Spleen (tissue), 11 donors: ENCODE data around the gene RAB3IL1. TPM values are rescaled to one million over a fixed set of nuclear protein-coding genes. Genes with fewer than 3 reads are reported as not detected.

Experiments used
- DNase-seq: peaks from one replicate; pipeline ENCODE4 v3.0.0-alpha.2; 2020
- H3K27ac ChIP-seq, 8 donors: fragments of 200-600 bp; sonication (generic) in 7 of 8; 1 replicate in 4 of 8; 2 replicates in 4 of 8; pipeline versions ENCODE4 v1.5.0 to v1.8.0; 2016 to 2021; ENCODE audit warnings: inconsistent platforms in 4 of 8, mild to moderate bottlenecking in 4 of 8, moderate library complexity in 1 of 8
- H3K27me3 ChIP-seq, 7 donors: fragments of 200-600 bp; sonication (generic) in 6 of 7; replicated peaks in 1 of 7; 1 replicate in 4 of 7; 2 replicates in 3 of 7; pipeline versions ENCODE4 v1.5.0 to v1.8.0; 2016 to 2021; ENCODE audit warnings: inconsistent platforms in 3 of 7, mild to moderate bottlenecking in 1 of 7
- H3K36me3 ChIP-seq, 6 donors: fragments of 200-600 bp; sonication (generic) in 5 of 6; 1 replicate in 4 of 6; 2 replicates in 2 of 6; pipeline versions ENCODE4 v1.5.0 to v1.8.0; 2016 to 2021; ENCODE audit warnings: inconsistent platforms in 2 of 6
- H3K4me1 ChIP-seq, 6 donors: fragments of 200-600 bp; sonication (generic) in 5 of 6; 1 replicate in 3 of 6; 2 replicates in 3 of 6; pipeline versions ENCODE4 v1.5.0 to v1.8.0; 2016 to 2021; ENCODE audit warnings: inconsistent platforms in 3 of 6
- H3K4me3 ChIP-seq, 8 donors: fragments of 200-600 bp; sonication (generic) in 7 of 8; 1 replicate in 4 of 8; 2 replicates in 4 of 8; pipeline versions ENCODE4 v1.5.0 to v1.8.0; 2016 to 2021; ENCODE audit warnings: inconsistent platforms in 4 of 8, mild to moderate bottlenecking in 4 of 8, moderate library complexity in 2 of 8
- H3K9me3 ChIP-seq, 8 donors: fragments of 200-600 bp; sonication (generic) in 7 of 8; 1 replicate in 4 of 8; 2 replicates in 4 of 8; pipeline versions ENCODE4 v1.5.0 to v1.8.0; 2016 to 2021; ENCODE audit warnings: inconsistent platforms in 4 of 8
- CTCF ChIP-seq, 11 experiments: fragments of 200-600 bp in 7 of 11; fragments of 450-650 bp in 4 of 11; sonication (generic) in 4 of 11; IDR thresholded peaks in 8 of 11; conservative IDR thresholded peaks in 3 of 11; 1 replicate in 7 of 11; 2 replicates in 4 of 11; pipeline versions ENCODE4 v1.4.0 to v1.8.0; 2016 to 2021; ENCODE audit warnings: antibody characterized with exemption in 11 of 11, inconsistent platforms in 4 of 11, mild to moderate bottlenecking in 1 of 11
- POLR2A ChIP-seq, 3 donors: fragments of 450-650 bp; IDR thresholded peaks; one replicate each; pipeline ENCODE4 v1.5.1; 2017; ENCODE audit warnings: antibody characterized with exemption in 3 of 3, mild to moderate bottlenecking in 1 of 3
- POLR2AphosphoS5 ChIP-seq, 3 donors: sonication (generic); formaldehyde crosslinking; IDR thresholded peaks; one replicate each; pipeline ENCODE4 v1.5.1; 2017; ENCODE audit warnings: antibody characterized with exemption in 3 of 3
- WGBS, 5 donors: extraction: QIAGEN DNeasy Blood & Tissue Kit in 3 of 5; methylation state at CpG; one replicate each; pipeline versions ENCODE4 v1.1.5 to v1.1.7; 2013 to 2018; 5-methylcytosine and 5-hydroxymethylcytosine counted together
- intact Hi-C: fragments of 100-400 bp; cut with DNase I; formaldehyde crosslinking; loops from one replicate; pipeline ENCODE4 v1.15.0; 2023; ENCODE audit warnings: low total_unique reads
- polyA plus RNA-seq, 3 donors: library from polyadenylated mRNA; stranded (reverse); fragments of 200-250 nt; gene quantifications; one replicate each; pipeline ENCODE4 v1.2.1, GENCODE V29; 2013
- total RNA-seq, 7 donors: library from RNA; depleted of rRNA in 3 of 7; stranded (reverse); fragments of >200 nt in 3 of 7; fragmentation: NEBNext Ultra II Directional in 4 of 7; extraction: Animal tissue kit (Norgen Biotek cat#: 25700) in 4 of 7; gene quantifications; one replicate each; pipeline versions ENCODE4 v1.1.0 to v1.2.1, GENCODE V29; 2016 to 2021
- donor health status: healthy with polysubstance abuse.
- donor health status: DM: no; HTN: no; CAD: no; lungs with moderate emphysema.
- donor health status: DM: no; HTN: no; CAD: no.
- donor health status: Bipolar disorder and iron deficiency.
- donor health status: healthy.
- donor health status: DM: no; HTN: no; CAD: no.
- donor health status: DM: yes; HTN: yes; CAD: no.

Gene RAB3IL1
- total and polyA plus RNA-seq, 10 donors, result 6.5 to 57.1 (median 34.6) TPM

- H3K36me3 ChIP-seq, result peaks cover 0 to 64% (median 0%) of the 10 kb centered on the region in 6 donors
Observed at GRCh38 chr11:61855939-61856680, 61.3 kb downstream of the RAB3IL1 start.

GRCh38 chr11:61854966-61855714, 62.2 kb downstream of the RAB3IL1 start:
- TF ChIP-seq POLR2A (IDR thresholded peaks at IDR 0.05) (no peak), POLR2AphosphoS5 (IDR thresholded peaks at IDR 0.05) (peak in 1 of 3 donors; percentile 14)
- Histone ChIP-seq H3K27ac (no peak overlapping the region), H3K9me3 (no peaks in the 10 kb centered on the region), H3K4me3 (no peak overlapping the region), H3K4me1 (peaks cover 0 to under 1% (median 0%) of the 10 kb centered on the region in 6 donors), H3K36me3 (peaks cover 0 to 67% (median 0%) of the 10 kb centered on the region in 6 donors), H3K27me3 (no peaks in the 10 kb centered on the region)
- DNase-seq, result peak; percentile 65
- WGBS, 5 donors, result 91 to 95% (median 92%) methylated on average over 9 to 14 of the region's 14 CpGs
- intact Hi-C loops, result no loop called here

More at GRCh38 chr11:61855939-61856680, 61.3 kb downstream of the RAB3IL1 start:
- H3K27ac ChIP-seq, result no peak overlapping the region
- peaks cover 0 to 8% (median 0%) of the 10 kb centered on the region in 6 donors for H3K4me1 ChIP-seq
- intact Hi-C loops, result no loop called here
- no peaks in the 10 kb centered on the region for H3K9me3 ChIP-seq
- WGBS, 5 donors, result 90 to 98% (median 94%) methylated on average over 7 to 12 of the region's 12 CpGs
- no peaks in the 10 kb centered on the region for H3K27me3 ChIP-seq
- no peak overlapping the region for H3K4me3 ChIP-seq
- DNase-seq, result peak; percentile 45
- TF ChIP-seq POLR2AphosphoS5 (IDR thresholded peaks at IDR 0.05), result no peak
- TF ChIP-seq POLR2A (IDR thresholded peaks at IDR 0.05), result no peak
- no peak for TF ChIP-seq CTCF (IDR thresholded peaks at IDR 0.05 in 8 of 11, conservative IDR thresholded peaks at IDR 0.05 in 3 of 11)

- DNase-seq, result no peak
- 89 to 97% (median 93%) methylated on average over 15 to 17 of the region's 17 CpGs for WGBS, 5 donors
- no peaks in the 10 kb centered on the region for H3K9me3 ChIP-seq
- TF ChIP-seq POLR2A (IDR thresholded peaks at IDR 0.05) (no peak), CTCF (IDR thresholded peaks at IDR 0.05 in 8 of 11, conservative IDR thresholded peaks at IDR 0.05 in 3 of 11) (no peak), POLR2AphosphoS5 (IDR thresholded peaks at IDR 0.05) (no peak)
- H3K27me3 ChIP-seq, result no peaks in the 10 kb centered on the region
- no peaks in the 10 kb centered on the region for H3K4me1 ChIP-seq
- H3K4me3 ChIP-seq, result no peak overlapping the region
- peaks cover 0 to 67% (median 0%) of the 10 kb centered on the region in 6 donors for H3K36me3 ChIP-seq
- H3K27ac ChIP-seq, result no peak overlapping the region
- intact Hi-C loops, result no loop called here
Observed at GRCh38 chr11:61854206-61854895, 63.0 kb downstream of the RAB3IL1 start.

GRCh38 chr11:61853698-61854169, 63.6 kb downstream of the RAB3IL1 start:
- peak; percentile 67 for DNase-seq
- H3K4me3 ChIP-seq, result no peak overlapping the region
- intact Hi-C loops, result no loop called here
- no peaks in the 10 kb centered on the region for H3K27me3 ChIP-seq
- no peaks in the 10 kb centered on the region for H3K4me1 ChIP-seq
- H3K36me3 ChIP-seq, result peaks cover 0 to 69% (median 2%) of the 10 kb centered on the region in 6 donors
- no peaks in the 10 kb centered on the region for H3K9me3 ChIP-seq
- no peak for TF ChIP-seq POLR2A (IDR thresholded peaks at IDR 0.05)
- TF ChIP-seq CTCF (IDR thresholded peaks at IDR 0.05 in 8 of 11, conservative IDR thresholded peaks at IDR 0.05 in 3 of 11), result no peak
- peak in 1 of 3 donors; percentile 22 for TF ChIP-seq POLR2AphosphoS5 (IDR thresholded peaks at IDR 0.05)
- 77 to 94% (median 83%) methylated on average over 11 to 13 of the region's 13 CpGs for WGBS, 5 donors
- H3K27ac ChIP-seq, result no peak overlapping the region
